CD14-positive monocyte (primary cell): Measurements from ENCODE around the gene IGF2BP2. TPM values are rescaled to one million over a fixed set of nuclear protein-coding genes. Genes with fewer than 3 reads are reported as not detected.
A peak's percentile ranks its signal among the peaks of the same experiment; 100 is the strongest.

Experiments used
- DNase-seq, 3 donors: peaks; one replicate each; pipeline ENCODE4 v3.0.0-alpha.2; 2011 to 2022
- H2AFZ ChIP-seq: 2 replicates; pipeline ENCODE4 v1.6.0; 2012; ENCODE audit warnings: mild to moderate bottlenecking, low read depth, low read length, inconsistent platforms; ENCODE audit not compliant: insufficient read depth, poor library complexity, severe bottlenecking
- H3K27ac ChIP-seq, 2 donors: 1 replicate in 1 of 2; 2 replicates in 1 of 2; pipeline ENCODE4 v1.5.1; 2012 to 2013; ENCODE audit warnings: low read length in 2 of 2, control low read depth in 1 of 2, inconsistent platforms in 1 of 2, low read depth in 1 of 2, mild to moderate bottlenecking in 1 of 2
- H3K27me3 ChIP-seq, 2 donors: one replicate each; pipeline versions ENCODE4 v1.6.0 to v1.6.1; 2011 to 2013; ENCODE audit warnings: low read length in 2 of 2; ENCODE audit not compliant: control insufficient read depth in 2 of 2, insufficient read depth in 2 of 2
- H3K36me3 ChIP-seq, 2 donors: replicated peaks in 1 of 2; 1 replicate in 1 of 2; 2 replicates in 1 of 2; pipeline versions ENCODE4 v1.5.1 to v1.6.1; 2012 to 2013; ENCODE audit warnings: low read length in 2 of 2, control low read depth in 1 of 2, inconsistent platforms in 1 of 2, mild to moderate bottlenecking in 1 of 2; ENCODE audit not compliant: insufficient read depth in 2 of 2, control insufficient read depth in 1 of 2
- H3K4me1 ChIP-seq, 2 donors: 1 replicate in 1 of 2; 2 replicates in 1 of 2; pipeline versions ENCODE4 v1.5.1 to v1.6.1; 2012 to 2013; ENCODE audit warnings: low read length in 2 of 2, control low read depth in 1 of 2, inconsistent platforms in 1 of 2, mild to moderate bottlenecking in 1 of 2, moderate library complexity in 1 of 2; ENCODE audit not compliant: insufficient read depth in 2 of 2, control insufficient read depth in 1 of 2
- H3K4me2 ChIP-seq: replicated peaks from 2 replicates; pipeline ENCODE3; 2012; ENCODE audit warnings: low read length, moderate library complexity, mild to moderate bottlenecking; ENCODE audit not compliant: poor library complexity, severe bottlenecking; ENCODE audit errors: extremely low read depth
- H3K4me3 ChIP-seq, 3 experiments: fragments of 200-600 bp in 1 of 3; sonication (generic) in 1 of 3; replicated peaks in 1 of 3; 1 replicate in 2 of 3; 2 replicates in 1 of 3; pipeline ENCODE4 v1.5.1; 2011 to 2013; ENCODE audit warnings: low read length in 3 of 3, mild to moderate bottlenecking in 3 of 3, control low read depth in 2 of 3, low read depth in 2 of 3, inconsistent platforms in 1 of 3, moderate library complexity in 1 of 3
- H3K79me2 ChIP-seq: 2 replicates; pipeline ENCODE4 v1.6.0; 2012; ENCODE audit warnings: mild to moderate bottlenecking, control low read depth, inconsistent platforms, low read length, moderate library complexity; ENCODE audit not compliant: insufficient read depth
- H3K9ac ChIP-seq: 2 replicates; pipeline ENCODE4 v1.6.0; 2017; ENCODE audit warnings: low read length, mild to moderate bottlenecking; ENCODE audit not compliant: insufficient read depth, poor library complexity, severe bottlenecking
- H3K9me3 ChIP-seq, 2 donors: replicated peaks in 1 of 2; 1 replicate in 1 of 2; 2 replicates in 1 of 2; pipeline versions ENCODE4 v1.5.1 to v1.6.1; 2012 to 2013; ENCODE audit warnings: low read length in 2 of 2, control low read depth in 1 of 2; ENCODE audit not compliant: control insufficient read depth in 1 of 2, insufficient read depth in 1 of 2
- H4K20me1 ChIP-seq: 2 replicates; pipeline ENCODE4 v1.6.0; 2012; ENCODE audit warnings: mild to moderate bottlenecking, low read length, control low read depth, moderate library complexity; ENCODE audit not compliant: insufficient read depth
- H3K27ac Mint-ChIP-seq, 7 donors: one replicate each; pipeline ENCODE4 v1.8.0; 2020; ENCODE audit warnings: mild to moderate bottlenecking in 7 of 7, mixed read lengths in 7 of 7, moderate library complexity in 6 of 7, inconsistent platforms in 2 of 7
- H3K27me3 Mint-ChIP-seq, 3 donors: one replicate each; pipeline ENCODE4 v1.8.0; 2021 to 2022; ENCODE audit warnings: low read depth in 3 of 3, mild to moderate bottlenecking in 3 of 3, mixed read lengths in 3 of 3, moderate library complexity in 3 of 3, inconsistent platforms in 1 of 3
- H3K36me3 Mint-ChIP-seq, 2 donors: one replicate each; pipeline ENCODE4 v1.8.0; 2020; ENCODE audit warnings: mixed read lengths in 2 of 2, inconsistent platforms in 1 of 2, mild to moderate bottlenecking in 1 of 2
- H3K4me1 Mint-ChIP-seq: one replicate; pipeline ENCODE4 v1.8.0; 2020; ENCODE audit warnings: mild to moderate bottlenecking, mixed read lengths
- H3K4me3 Mint-ChIP-seq, 2 donors: one replicate each; pipeline ENCODE4 v1.8.0; 2020; ENCODE audit warnings: mild to moderate bottlenecking in 2 of 2, mixed read lengths in 2 of 2, moderate library complexity in 1 of 2
- H3K9me3 Mint-ChIP-seq, 7 donors: one replicate each; pipeline ENCODE4 v1.8.0; 2020 to 2022; ENCODE audit warnings: mixed read lengths in 7 of 7, mild to moderate bottlenecking in 6 of 7, moderate library complexity in 6 of 7, inconsistent platforms in 2 of 7
- WGBS: methylation state at CpG from one replicate; pipeline ENCODE4 v1.1.5; 2013; ENCODE audit warnings: missing lambda C conversion rate; ENCODE audit not compliant: insufficient coverage; 5-methylcytosine and 5-hydroxymethylcytosine counted together
- intact Hi-C, 2 donors: fragments of 100-400 bp; cut with micrococcal nuclease; formaldehyde crosslinking; loops; one replicate each; pipeline versions ENCODE4 v1.15.0 to v1.15.1; 2023
- polyA plus RNA-seq, 3 donors: library from polyadenylated mRNA; depleted of rRNA in 1 of 3; unstranded in 2 of 3; stranded (reverse) in 1 of 3; fragments of 300-500 nt in 2 of 3; fragments of >200 nt in 1 of 3; fragmentation: Illumina TruSeq in 2 of 3; gene quantifications; 1 replicate in 2 of 3; 2 replicates in 1 of 3; pipeline ENCODE4 v1.2.3, GENCODE V29; 2012 to 2021
- TF ChIP-seq, protein P1 (sequence below): fragments of 200-600 bp; IDR thresholded peaks from one replicate; pipeline ENCODE4 v1.8.0; 2022; ENCODE audit warnings: antibody characterized with exemption, mild to moderate bottlenecking

The IGF2BP2 gene
- polyA plus RNA-seq, 3 donors, result 0.78 to 2.8 (median 1.00) TPM

DNA sequence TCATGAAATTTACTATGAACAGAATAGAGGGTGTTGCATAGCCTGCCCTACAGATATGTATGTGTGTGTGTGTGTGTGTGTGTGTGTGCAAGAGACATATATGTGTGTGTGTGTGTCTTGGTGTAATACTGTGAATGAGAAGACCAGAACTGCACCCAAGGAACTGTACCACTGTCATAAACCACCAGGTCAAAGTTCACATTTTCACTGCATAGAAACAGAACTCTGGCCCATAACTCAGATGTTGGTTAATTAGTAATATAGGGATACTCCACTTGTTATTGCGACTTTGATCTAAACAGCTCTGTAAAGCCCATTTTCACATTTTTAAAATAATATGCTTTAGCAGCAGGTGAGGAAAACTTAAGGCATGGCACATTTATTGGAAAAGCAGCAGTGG, 111.8 kb downstream of the IGF2BP2 start:
- Histone ChIP-seq H2AFZ (no peak overlapping the region), H3K9ac (no peak overlapping the region), H3K27ac (peak overlapping the region in 1 of 2 donors; percentile 50), H4K20me1 (no peaks in the 10 kb centered on the region), H3K79me2 (peaks cover 55% of the 10 kb centered on the region), H3K27me3 (no peaks in the 10 kb centered on the region), H3K4me2 (no peak overlapping the region), H3K4me1 (peaks cover 32 to 53% of the 10 kb centered on the region in 2 donors), H3K36me3 (no peaks in the 10 kb centered on the region), H3K4me3 (no peak overlapping the region), H3K9me3 (no peaks in the 10 kb centered on the region)
- Mint-ChIP-seq H3K27me3 (peaks cover 0 to 2% (median 0%) of the 10 kb centered on the region in 3 donors), H3K36me3 (no peaks in the 10 kb centered on the region), H3K4me1 (peaks cover 58% of the 10 kb centered on the region), H3K27ac (peak overlapping the region in 4 of 7 donors; percentile 37 to 55 (median 52)), H3K4me3 (no peak overlapping the region), H3K9me3 (no peaks in the 10 kb centered on the region)
- WGBS, result no CpG with 5 or more reads among the region's 1 CpG
- intact Hi-C loops, result no loop called here
- TF ChIP-seq, protein P1, sequence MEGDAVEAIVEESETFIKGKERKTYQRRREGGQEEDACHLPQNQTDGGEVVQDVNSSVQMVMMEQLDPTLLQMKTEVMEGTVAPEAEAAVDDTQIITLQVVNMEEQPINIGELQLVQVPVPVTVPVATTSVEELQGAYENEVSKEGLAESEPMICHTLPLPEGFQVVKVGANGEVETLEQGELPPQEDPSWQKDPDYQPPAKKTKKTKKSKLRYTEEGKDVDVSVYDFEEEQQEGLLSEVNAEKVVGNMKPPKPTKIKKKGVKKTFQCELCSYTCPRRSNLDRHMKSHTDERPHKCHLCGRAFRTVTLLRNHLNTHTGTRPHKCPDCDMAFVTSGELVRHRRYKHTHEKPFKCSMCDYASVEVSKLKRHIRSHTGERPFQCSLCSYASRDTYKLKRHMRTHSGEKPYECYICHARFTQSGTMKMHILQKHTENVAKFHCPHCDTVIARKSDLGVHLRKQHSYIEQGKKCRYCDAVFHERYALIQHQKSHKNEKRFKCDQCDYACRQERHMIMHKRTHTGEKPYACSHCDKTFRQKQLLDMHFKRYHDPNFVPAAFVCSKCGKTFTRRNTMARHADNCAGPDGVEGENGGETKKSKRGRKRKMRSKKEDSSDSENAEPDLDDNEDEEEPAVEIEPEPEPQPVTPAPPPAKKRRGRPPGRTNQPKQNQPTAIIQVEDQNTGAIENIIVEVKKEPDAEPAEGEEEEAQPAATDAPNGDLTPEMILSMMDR, result no peak
- no peak for DNase-seq

DNA sequence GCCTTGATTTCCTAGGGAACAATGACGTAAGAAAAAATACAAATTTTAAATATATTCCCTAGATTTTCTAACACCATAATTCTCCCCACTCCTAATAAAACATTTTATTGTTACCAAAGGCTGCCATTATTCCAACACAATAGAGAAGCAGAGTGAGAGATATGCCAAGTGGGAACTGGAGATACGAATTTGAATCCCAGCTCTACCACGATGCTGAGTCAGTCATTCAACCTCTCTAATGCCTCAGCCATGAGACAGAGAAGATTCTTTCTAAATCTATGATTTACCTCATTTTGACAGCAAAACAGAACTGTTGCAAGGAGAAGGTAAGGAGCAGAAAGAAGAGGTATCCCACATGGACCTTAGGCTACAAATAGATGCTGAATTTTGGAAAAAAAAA, 112.5 kb downstream of the IGF2BP2 start:
- H2AFZ ChIP-seq, result no peak overlapping the region
- no CpG with 5 or more reads among the region's 3 CpGs for WGBS
- intact Hi-C loops, result no loop called here
- H3K4me3 ChIP-seq, result no peak overlapping the region
- H4K20me1 ChIP-seq, result no peaks in the 10 kb centered on the region
- Mint-ChIP-seq H3K4me1 (peaks cover 53% of the 10 kb centered on the region), H3K36me3 (no peaks in the 10 kb centered on the region), H3K4me3 (no peak overlapping the region), H3K27ac (no peak overlapping the region), H3K27me3 (peaks cover 0 to 2% (median 0%) of the 10 kb centered on the region in 3 donors), H3K9me3 (no peaks in the 10 kb centered on the region)
- peaks cover 62% of the 10 kb centered on the region for H3K79me2 ChIP-seq
- H3K27me3 ChIP-seq, result no peaks in the 10 kb centered on the region
- no peak overlapping the region for H3K4me2 ChIP-seq
- no peaks in the 10 kb centered on the region for H3K36me3 ChIP-seq
- H3K27ac ChIP-seq, result no peak overlapping the region
- no peak for DNase-seq
- TF ChIP-seq, protein P1, result no peak
- H3K9ac ChIP-seq, result no peak overlapping the region
- H3K4me1 ChIP-seq, result peaks cover 25 to 47% of the 10 kb centered on the region in 2 donors
- H3K9me3 ChIP-seq, result no peaks in the 10 kb centered on the region
